ENCODE data around the gene CRABP2. TPM values are rescaled to one million over a fixed set of nuclear protein-coding genes. Genes with fewer than 3 reads are reported as not detected.

CRABP2 gene
- total and polyA plus RNA-seq, 2 of the 13 experiments (the other 11 are each of a cell fraction or from before 2014, with no cell fraction given), result 0.40 to 0.60 TPM

DNA sequence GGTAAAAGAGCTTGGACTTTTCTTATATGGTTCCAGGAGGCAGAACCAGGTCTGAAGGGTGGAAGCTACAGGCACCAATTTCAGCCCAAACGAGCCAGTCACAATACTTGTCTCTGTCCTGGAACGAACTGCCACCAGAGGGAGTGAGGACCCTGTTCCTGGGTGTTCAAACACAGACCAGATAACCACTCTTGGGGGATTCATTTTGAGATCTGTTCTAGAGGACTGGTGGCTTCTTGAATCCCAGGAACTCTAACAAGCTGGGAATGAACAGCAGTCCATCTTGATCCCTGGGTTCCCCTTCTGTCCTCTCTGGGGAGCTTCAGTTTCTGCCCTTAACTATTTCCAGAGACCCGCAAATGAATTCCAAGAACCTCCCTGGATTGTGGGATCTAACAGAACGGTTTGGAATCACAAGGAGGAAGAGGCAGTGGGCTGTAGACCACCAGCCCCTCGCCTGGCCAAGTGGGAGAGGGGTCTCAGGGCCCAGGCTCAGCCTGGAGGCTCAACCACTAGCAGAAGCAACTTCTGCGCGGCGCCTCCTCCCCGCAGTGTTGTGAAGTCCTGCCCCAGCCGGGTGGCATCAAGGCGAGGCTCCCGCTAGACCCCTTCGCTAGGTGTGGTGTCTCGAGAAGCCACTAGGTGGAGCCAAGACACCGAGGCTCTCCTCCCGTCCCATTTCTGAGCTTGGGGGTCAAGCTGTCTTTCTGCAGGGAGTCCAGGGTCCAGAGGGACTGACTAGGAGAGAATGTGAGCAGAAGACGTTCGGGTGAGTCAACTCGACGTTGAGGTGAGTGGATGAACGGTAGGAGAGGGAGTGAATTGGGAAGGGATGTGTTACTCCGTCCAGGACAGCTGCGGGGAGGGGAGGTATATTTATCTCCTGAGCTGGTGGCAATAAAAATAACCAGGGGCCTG lies 16.1 kb downstream of the CRABP2 start (continued):
- TF ChIP-seq ATF5 (CRISPR knock-in tag; IDR thresholded peaks at IDR 0.05; ENCODE audit: low read depth), result no peak
- TF ChIP-seq ZNF780A (CRISPR knock-in tag; IDR thresholded peaks at IDR 0.05), result no peak
- TF ChIP-seq, protein P1, sequence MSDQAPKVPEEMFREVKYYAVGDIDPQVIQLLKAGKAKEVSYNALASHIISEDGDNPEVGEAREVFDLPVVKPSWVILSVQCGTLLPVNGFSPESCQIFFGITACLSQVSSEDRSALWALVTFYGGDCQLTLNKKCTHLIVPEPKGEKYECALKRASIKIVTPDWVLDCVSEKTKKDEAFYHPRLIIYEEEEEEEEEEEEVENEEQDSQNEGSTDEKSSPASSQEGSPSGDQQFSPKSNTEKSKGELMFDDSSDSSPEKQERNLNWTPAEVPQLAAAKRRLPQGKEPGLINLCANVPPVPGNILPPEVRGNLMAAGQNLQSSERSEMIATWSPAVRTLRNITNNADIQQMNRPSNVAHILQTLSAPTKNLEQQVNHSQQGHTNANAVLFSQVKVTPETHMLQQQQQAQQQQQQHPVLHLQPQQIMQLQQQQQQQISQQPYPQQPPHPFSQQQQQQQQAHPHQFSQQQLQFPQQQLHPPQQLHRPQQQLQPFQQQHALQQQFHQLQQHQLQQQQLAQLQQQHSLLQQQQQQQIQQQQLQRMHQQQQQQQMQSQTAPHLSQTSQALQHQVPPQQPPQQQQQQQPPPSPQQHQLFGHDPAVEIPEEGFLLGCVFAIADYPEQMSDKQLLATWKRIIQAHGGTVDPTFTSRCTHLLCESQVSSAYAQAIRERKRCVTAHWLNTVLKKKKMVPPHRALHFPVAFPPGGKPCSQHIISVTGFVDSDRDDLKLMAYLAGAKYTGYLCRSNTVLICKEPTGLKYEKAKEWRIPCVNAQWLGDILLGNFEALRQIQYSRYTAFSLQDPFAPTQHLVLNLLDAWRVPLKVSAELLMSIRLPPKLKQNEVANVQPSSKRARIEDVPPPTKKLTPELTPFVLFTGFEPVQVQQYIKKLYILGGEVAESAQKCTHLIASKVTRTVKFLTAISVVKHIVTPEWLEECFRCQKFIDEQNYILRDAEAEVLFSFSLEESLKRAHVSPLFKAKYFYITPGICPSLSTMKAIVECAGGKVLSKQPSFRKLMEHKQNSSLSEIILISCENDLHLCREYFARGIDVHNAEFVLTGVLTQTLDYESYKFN (CRISPR knock-in tag; conservative IDR thresholded peaks at IDR 0.05), result 0 out of 2 replicates have a peak, but pooled peaks have one; percentile 31
- TF ChIP-seq ZNF282 (IDR thresholded peaks at IDR 0.05; ENCODE audit: partially characterized antibody), result no peak
- TF ChIP-seq ZNF572 (CRISPR knock-in tag; IDR thresholded peaks at IDR 0.05), result peak; percentile 94
- TF ChIP-seq ISL2 (CRISPR knock-in tag; IDR thresholded peaks at IDR 0.05), result no peak
- no peak for TF ChIP-seq ZNF333 (CRISPR knock-in tag; IDR thresholded peaks at IDR 0.05; ENCODE audit: borderline replicate concordance)
- TF ChIP-seq ZNF484 (CRISPR knock-in tag; IDR thresholded peaks at IDR 0.05; ENCODE audit: borderline replicate concordance, low read depth), result no peak
- TF ChIP-seq MBD4 (IDR thresholded peaks at IDR 0.05; ENCODE audit: borderline replicate concordance, low read length), result no peak
- 0 out of 2 replicates have a peak, but pooled peaks have one; percentile 16 for TF ChIP-seq YEATS2 (CRISPR knock-in tag; IDR thresholded peaks at IDR 0.05; ENCODE audit: borderline replicate concordance)
- no peak for TF ChIP-seq ZNF589 (CRISPR knock-in tag; conservative IDR thresholded peaks at IDR 0.05)
- TF ChIP-seq ZNF598 (CRISPR knock-in tag; IDR thresholded peaks at IDR 0.05; ENCODE audit: borderline replicate concordance), result no peak
- TF ChIP-seq, protein P2, sequence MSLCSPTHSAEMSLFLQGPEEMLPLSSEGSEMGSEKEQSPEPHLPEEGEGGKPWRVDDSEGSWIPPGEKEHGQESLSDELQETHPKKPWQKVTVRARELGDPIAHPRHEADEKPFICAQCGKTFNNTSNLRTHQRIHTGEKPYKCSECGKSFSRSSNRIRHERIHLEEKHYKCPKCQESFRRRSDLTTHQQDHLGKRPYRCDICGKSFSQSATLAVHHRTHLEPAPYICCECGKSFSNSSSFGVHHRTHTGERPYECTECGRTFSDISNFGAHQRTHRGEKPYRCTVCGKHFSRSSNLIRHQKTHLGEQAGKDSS (CRISPR knock-in tag; IDR thresholded peaks at IDR 0.05; ENCODE audit: borderline replicate concordance, low read depth), result no peak
- no peak for TF ChIP-seq ZNF17 (CRISPR knock-in tag; IDR thresholded peaks at IDR 0.05)
- TF ChIP-seq ZXDC (CRISPR knock-in tag; IDR thresholded peaks at IDR 0.05), result no peak
- TF ChIP-seq AHR (CRISPR knock-in tag; IDR thresholded peaks at IDR 0.05), result 0 out of 2 replicates have a peak, but pooled peaks have one; percentile 23
- TF ChIP-seq HNRNPH1 (optimal IDR thresholded peaks at IDR 0.05; ENCODE audit: low read depth, low read length), result no peak
- TF ChIP-seq ZFP36L2 (CRISPR knock-in tag; IDR thresholded peaks at IDR 0.05), result no peak
- no peak for TF ChIP-seq ZSCAN31 (CRISPR knock-in tag; IDR thresholded peaks at IDR 0.05; ENCODE audit: low read depth)
- TF ChIP-seq ZNF331 (CRISPR knock-in tag; IDR thresholded peaks at IDR 0.05), result peak; percentile 69; the same call in 1 of the 2 replicates
